ENCODE measurements around the gene VAX1. TPM values are rescaled to one million over a fixed set of nuclear protein-coding genes. Genes with fewer than 3 reads are reported as not detected.

VAX1 gene
- total RNA-seq, 1 experiment from 2014 or later, result 4.6 TPM

DNA sequence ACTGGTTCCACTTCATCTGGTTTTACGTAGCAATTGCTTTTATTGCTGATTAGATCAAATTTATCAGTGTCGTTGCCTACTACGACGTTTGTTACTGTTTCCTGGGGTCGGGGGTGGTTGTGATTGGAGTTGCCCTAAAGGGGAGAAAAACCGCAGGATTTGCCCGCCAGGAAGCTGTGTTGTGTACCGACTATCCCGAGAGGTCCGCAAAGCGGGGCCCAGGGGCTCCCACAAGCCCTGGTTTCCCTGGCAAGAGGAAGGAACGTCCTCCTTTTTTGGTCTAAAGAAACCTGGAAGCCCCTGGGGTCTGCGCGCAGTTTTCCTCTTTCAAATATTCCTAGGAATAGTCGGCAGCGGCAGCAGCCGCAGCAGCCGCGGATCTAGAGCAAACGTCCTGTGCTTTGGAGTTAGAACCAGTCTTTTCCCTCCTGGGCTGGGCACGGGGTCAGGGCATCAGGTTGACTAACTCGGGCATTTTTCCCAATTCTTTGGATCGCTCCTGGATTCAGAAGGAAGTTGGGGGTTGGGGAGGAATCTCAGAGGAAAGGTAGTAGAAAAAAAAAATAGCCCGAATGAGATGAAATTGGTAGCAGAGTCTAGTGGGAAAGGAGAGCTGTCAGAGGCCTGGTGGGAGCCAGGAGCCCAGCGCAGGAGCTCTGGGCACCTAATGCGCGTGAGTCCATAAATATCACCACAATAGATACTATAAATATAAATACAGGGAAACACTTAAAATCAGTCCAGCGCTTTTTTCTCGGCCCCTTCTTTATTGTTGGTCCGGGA, 4.6 kb downstream of the VAX1 start:
- Histone ChIP-seq H3K4me1 (ENCODE audit: control insufficient read depth, insufficient read depth, low read length) (peaks cover 2% of the 10 kb centered on the region; the same call in 1 of the 2 replicates), H3K27ac (ENCODE audit: low read length) (no peak overlapping the region), H3K4me3 (ENCODE audit: low read depth in 2 of 2, low read length in 2 of 2) (no peak overlapping the region), H3K9me3 (ENCODE audit: control insufficient read depth, insufficient read depth, low read depth, low read length) (no peaks in the 10 kb centered on the region), H3K27me3 (ENCODE audit: control insufficient read depth, insufficient read depth, low read length) (no peaks in the 10 kb centered on the region), H3K36me3 (ENCODE audit: control insufficient read depth, insufficient read depth, low read length) (no peaks in the 10 kb centered on the region)
- intact Hi-C loops (cut with micrococcal nuclease; ENCODE audit: unreplicated experiment), result no loop called here
- TF ChIP-seq SIN3A (IDR thresholded peaks at IDR 0.05; ENCODE audit: borderline replicate concordance, insufficient read depth, low read depth, low read length) (no peak), REST (IDR thresholded peaks at IDR 0.05; ENCODE audit: insufficient read depth in 1 of 2, low read depth in 2 of 2, low read length in 1 of 2) (no peak), TCF7L2 (IDR thresholded peaks at IDR 0.05; ENCODE audit: low read depth, low read length) (no peak), POLR2AphosphoS5 (IDR thresholded peaks at IDR 0.05; ENCODE audit: low read depth, low read length) (no peak)
- TF ChIP-seq, protein P1, sequence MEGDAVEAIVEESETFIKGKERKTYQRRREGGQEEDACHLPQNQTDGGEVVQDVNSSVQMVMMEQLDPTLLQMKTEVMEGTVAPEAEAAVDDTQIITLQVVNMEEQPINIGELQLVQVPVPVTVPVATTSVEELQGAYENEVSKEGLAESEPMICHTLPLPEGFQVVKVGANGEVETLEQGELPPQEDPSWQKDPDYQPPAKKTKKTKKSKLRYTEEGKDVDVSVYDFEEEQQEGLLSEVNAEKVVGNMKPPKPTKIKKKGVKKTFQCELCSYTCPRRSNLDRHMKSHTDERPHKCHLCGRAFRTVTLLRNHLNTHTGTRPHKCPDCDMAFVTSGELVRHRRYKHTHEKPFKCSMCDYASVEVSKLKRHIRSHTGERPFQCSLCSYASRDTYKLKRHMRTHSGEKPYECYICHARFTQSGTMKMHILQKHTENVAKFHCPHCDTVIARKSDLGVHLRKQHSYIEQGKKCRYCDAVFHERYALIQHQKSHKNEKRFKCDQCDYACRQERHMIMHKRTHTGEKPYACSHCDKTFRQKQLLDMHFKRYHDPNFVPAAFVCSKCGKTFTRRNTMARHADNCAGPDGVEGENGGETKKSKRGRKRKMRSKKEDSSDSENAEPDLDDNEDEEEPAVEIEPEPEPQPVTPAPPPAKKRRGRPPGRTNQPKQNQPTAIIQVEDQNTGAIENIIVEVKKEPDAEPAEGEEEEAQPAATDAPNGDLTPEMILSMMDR (IDR thresholded peaks at IDR 0.05), result no peak
- DNase-seq (ENCODE audit: low read depth, low spot score) (no peak), ATAC-seq (no peak)
- CTCF ChIA-PET, result no interaction called here
- POLR2A ChIA-PET, result no interaction called here
- in situ Hi-C loops (cut with HindIII; ENCODE audit: low pct_unique_long_range_greater_than_20kb, low sequenced_read_pairs), result no loop called here
- BruUV-seq (replicated peaks), result no TSS peak

DNA sequence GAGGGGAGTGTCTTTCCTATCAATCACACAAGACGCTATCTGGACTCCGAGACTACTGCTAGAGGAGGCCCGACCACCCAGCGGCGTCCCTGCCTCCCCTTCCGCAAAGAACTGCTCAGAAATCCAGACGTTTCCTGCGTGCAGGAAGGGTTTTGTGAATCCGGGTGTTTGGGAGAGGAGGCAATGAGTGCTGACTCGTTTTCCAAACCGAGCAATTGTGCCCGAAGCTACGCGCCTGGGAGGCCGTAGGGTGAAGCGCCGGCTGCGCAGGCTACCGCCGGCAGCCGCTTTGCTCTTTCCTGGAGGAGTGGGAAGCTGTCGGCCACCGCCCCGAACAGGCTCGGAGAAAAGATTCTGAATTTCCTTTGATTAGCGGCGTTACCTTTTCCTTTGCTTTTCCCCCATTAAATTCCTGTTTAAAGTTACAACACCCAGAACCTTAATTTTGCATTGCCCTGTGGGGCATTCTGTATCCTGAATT, 5.3 kb downstream of the VAX1 start:
- no peak for TF ChIP-seq SIN3A (IDR thresholded peaks at IDR 0.05; ENCODE audit: borderline replicate concordance, insufficient read depth, low read depth, low read length)
- no peaks in the 10 kb centered on the region for H3K27me3 ChIP-seq (ENCODE audit: control insufficient read depth, insufficient read depth, low read length)
- no peak for DNase-seq (ENCODE audit: low read depth, low spot score)
- ATAC-seq, result no peak
- no peaks in the 10 kb centered on the region for H3K36me3 ChIP-seq (ENCODE audit: control insufficient read depth, insufficient read depth, low read length)
- ChIA-PET POLR2A (no interaction called here), CTCF (no interaction called here)
- BruUV-seq (replicated peaks), result no TSS peak
- intact Hi-C loops (cut with micrococcal nuclease; ENCODE audit: unreplicated experiment), result no loop called here
- in situ Hi-C loops (cut with HindIII; ENCODE audit: low pct_unique_long_range_greater_than_20kb, low sequenced_read_pairs), result no loop called here
- no peak overlapping the region for H3K27ac ChIP-seq (ENCODE audit: low read length)
- H3K4me1 ChIP-seq (ENCODE audit: control insufficient read depth, insufficient read depth, low read length), result no peaks in the 10 kb centered on the region
- no peak overlapping the region for H3K4me3 ChIP-seq (ENCODE audit: low read depth in 2 of 2, low read length in 2 of 2)
- no peaks in the 10 kb centered on the region for H3K9me3 ChIP-seq (ENCODE audit: control insufficient read depth, insufficient read depth, low read depth, low read length)
